ENCODE data around the gene VPS37D.
"Not testable (repeated sequence)": the region's sequence is repeated elsewhere in the genome, so short reads cannot be mapped to it uniquely, and the experiment has no call there.

VPS37D gene

DNA sequence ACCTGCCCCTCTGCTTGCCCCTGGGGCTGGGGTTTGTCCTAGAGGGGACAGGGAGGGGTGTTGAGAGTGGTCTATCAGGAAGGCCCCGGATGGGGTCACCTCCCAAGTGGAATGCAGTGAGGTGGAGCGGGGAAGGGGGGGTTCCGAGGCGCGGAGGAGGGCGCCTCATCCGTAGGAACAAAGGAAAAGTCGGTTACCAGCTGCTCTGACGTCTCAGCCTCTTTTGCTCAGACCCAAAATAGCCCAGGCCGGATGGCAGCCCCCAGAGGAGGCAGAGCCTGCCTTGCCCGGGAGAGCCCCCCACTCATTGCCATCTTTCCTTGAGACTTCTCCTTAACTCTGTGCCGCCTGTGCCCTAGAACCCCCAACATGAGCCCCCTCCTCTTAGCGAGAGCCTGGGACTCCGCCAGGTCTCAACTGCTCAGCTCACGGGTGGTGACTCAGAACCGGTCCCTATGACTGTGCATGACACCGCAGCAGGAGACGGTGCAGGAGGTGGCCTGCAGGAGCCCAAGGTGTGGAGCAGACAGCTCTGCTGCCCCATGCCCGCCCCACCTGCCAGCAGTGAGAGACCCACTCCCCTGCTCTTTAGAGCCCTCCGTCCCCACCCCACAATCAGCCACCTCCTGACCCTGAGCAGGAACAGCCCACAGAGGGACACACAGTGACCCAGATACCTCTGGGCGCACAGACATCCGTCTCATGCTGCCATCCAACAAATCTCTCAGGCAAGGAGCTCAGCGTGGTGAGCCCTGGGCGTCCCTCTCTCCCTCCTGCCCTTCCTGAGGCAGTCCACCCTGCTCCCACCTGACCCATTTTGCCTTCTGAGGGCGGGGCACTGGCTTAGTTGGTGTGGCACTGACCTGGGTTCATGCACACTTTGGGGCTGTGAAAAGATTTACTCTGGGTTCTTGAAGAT lies 38.8 kb downstream of the VPS37D start:
- no peak for DNase-seq (ENCODE audit: low read depth)

DNA sequence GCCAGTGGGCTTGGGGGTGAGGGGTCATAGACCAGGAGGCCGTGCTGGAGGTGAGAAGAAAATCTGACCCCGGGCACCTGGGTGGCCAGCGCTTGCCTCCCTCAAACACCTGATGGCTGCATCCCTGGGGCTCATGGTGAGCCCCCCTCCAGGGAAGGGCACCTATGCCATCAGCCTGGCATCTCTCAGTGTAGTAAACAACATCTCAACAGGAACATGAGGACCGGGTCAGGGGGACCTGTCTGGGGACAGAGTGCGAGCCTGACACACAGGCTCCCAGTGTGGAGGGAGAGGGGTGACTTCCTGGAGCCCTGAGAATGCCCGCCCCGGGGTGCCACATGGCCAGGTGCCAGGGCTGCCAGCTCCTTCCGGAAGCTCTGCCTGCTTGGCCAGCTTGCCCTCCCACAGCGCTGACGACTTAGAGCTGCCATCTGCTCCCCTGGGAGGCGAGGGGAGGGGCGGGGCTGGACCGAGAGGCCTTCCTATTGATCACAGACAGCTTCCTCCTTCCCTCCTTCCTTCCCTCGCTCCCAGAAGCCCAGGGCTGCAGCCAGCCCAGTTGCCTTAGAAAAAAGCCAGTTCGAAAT lies 39.5 kb downstream of the VPS37D start:
- DNase-seq (ENCODE audit: low read depth), result no peak

DNA sequence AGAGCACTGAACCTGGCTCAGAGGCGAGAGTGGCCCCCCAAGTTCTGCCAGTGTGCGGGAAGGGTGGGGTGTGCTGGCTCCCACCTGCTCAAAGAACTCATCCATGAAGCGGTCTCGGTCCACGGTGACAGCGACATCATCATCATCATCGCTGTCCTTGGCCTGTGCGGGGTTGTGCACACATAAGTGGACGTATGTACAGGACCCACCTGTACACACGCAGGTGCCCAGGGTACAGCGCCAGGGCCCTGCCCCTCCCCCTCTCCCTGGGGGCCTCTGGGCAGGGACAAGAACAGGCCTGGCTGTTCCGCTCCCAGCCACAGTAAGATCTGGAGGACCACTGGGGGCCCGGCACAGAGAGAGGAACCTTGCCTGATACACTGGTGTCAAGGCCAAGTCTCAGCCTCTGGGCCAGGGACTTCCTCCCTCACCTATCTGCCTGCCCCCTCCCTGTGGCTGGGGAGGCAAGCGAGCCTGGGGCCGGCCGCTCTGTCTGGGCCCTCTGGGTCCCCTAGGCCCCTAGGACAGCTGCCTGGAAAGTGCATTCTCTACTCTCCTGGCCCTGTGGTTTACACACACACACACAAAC lies 41.4 kb downstream of the VPS37D start:
- no peak for DNase-seq (ENCODE audit: low read depth)

DNA sequence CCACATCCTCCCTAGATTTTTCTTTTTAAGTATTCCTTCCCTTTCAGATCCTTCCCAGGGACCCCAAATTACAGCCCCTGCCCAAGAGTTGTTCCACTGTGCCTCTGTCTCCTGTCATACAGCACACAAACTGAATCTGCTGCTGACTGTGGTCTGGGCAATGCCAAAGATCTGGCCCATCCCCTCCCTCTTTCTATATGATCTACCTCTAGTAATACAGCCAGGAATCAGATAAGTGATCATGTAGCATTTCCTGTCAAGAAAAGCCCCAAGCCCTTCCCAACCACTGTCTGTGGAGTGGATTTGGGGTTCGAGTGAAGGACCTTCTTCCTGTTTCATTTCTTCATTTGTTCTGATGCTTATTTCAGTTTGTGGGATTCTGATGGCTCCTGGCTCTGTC lies 45.1 kb downstream of the VPS37D start:
- no peak for DNase-seq (ENCODE audit: low read depth)

- DNase-seq (ENCODE audit: low read depth), result not testable (repeated sequence)
Measured at GRCh38 chr7:73713319-73713718, 45.7 kb downstream of the VPS37D start.

GRCh38 chr7:73715648-73716317 lies 48.2 kb downstream of the VPS37D start:
- peak; percentile 92 for DNase-seq (ENCODE audit: low read depth)

GRCh38 chr7:73716318-73716890 lies 48.8 kb downstream of the VPS37D start:
- no peak for DNase-seq (ENCODE audit: low read depth)

- no peak for DNase-seq (ENCODE audit: low read depth)
Measured at GRCh38 chr7:73717025-73717807, 49.6 kb downstream of the VPS37D start.

GRCh38 chr7:73717991-73718405 lies 50.4 kb downstream of the VPS37D start:
- peak; percentile 81 for DNase-seq (ENCODE audit: low read depth)

GRCh38 chr7:73718438-73718881 lies 50.8 kb downstream of the VPS37D start:
- no peak for DNase-seq (ENCODE audit: low read depth)

GRCh38 chr7:73718905-73719805 lies 51.5 kb downstream of the VPS37D start, which contains the start of gene STX1A:
STX1A (minus strand) TSS chr7:73719669; CDS start chr7:73719631, 38 bp downstream.
- DNase-seq (ENCODE audit: low read depth), result peak; percentile 41

- no peak for DNase-seq (ENCODE audit: low read depth)
Measured at GRCh38 chr7:73719806-73720169, 52.2 kb downstream of the VPS37D start.

DNA sequence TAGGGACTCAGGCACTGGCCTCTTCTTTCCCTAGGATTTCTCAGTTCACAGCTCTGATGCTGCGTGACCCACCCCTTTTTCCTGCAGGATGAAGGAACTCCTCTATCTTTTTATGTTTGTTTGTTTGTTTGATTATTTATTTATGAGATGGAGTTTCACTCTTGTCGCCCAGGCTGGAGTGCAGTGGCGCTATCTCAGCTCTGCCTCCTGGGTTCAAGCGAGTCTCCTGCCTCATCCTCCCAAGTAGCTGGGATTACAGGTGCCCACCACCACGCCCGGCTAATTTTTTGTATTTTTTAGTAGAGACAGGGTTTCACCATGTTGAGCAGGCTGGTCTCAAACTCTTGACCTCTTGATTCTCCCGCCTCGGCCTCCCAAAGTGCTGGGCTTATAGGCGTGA lies 52.8 kb downstream of the VPS37D start:
- DNase-seq (ENCODE audit: low read depth), result not testable (repeated sequence)

DNA sequence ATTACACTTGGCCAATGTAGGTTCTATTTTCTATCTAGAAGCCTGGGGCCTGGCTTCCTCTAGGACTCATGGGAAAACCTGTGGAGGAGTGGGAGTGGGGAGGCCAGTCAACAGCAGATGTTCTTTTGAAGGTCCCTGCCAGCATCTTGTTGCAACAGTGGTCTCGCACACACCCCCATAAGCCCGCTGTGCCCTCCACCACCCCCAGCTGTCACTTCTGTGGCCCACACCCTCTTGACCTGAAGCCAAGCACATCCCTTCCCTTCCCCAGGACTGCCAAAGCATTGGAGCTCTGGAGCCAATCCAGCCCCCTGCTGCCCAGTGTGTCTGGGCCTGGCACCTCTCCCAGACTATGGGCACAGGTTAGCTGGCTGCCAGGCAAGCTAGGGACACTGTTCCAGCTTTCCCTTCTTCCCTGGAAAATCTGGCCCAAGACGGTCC lies 53.8 kb downstream of the VPS37D start:
- DNase-seq (ENCODE audit: low read depth), result no peak
